CD4-positive, alpha-beta T cell treated with Interleukin-12 subunit alpha and Interleukin-12 subunit beta, for 1 hour (primary cell): ENCODE data around the gene WDR33.

Experiments used
- DNase-seq: peaks from one replicate; pipeline ENCODE4 v3.0.0-alpha.2; 2020

The WDR33 gene

GRCh38 chr2:127685410-127686080 lies 125.4 kb downstream of the WDR33 start:
- DNase-seq: no peak

GRCh38 chr2:127683757-127684156 lies 127.2 kb downstream of the WDR33 start:
- DNase-seq: no peak

- no peak for DNase-seq
Measured at GRCh38 chr2:127683056-127683455, 127.9 kb downstream of the WDR33 start.

DNA sequence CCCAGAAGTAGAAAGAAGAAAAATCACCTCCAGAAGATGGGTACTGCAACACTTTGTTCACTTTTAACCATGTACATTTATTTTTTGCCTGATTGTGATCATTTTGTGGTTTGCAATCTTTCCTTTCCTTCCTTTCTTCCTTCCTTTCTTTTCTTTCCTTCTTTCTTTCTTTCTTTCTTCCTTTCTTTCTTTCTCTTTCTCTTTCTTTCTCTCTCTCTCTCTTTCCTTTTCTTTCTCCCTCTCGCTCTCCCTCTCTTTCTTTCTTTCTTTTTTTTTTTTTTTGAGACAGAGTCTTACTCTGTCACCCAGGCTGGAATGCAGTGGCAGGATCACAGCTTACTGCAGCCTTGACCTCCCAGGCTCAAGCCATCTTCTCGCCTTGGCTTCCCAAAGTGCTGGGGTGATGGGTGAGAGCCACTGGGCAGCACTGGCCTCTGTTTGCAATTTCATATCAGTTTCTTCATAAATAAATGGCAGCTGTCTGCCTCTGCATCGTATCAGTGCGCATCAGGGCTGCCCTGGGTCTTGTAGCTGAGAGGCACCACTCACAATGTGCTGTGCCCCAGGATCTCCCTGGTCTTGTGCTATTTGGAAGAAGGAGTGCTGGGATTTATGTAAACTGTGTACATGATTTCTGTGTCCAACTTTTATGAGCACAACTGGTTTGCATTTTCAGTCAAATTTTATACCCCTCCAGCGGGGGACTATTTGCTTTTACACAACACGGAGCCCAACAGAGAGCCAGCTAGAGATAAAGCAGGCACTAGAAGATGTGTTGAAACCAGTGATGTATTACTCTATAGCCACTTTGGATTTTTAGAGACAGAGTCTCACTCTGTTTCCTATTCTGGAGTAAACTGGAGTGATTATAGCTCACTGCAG lies 128.8 kb downstream of the WDR33 start:
- DNase-seq: no peak

- DNase-seq: no peak
Measured at GRCh38 chr2:127681288-127681804, 129.6 kb downstream of the WDR33 start.

DNA sequence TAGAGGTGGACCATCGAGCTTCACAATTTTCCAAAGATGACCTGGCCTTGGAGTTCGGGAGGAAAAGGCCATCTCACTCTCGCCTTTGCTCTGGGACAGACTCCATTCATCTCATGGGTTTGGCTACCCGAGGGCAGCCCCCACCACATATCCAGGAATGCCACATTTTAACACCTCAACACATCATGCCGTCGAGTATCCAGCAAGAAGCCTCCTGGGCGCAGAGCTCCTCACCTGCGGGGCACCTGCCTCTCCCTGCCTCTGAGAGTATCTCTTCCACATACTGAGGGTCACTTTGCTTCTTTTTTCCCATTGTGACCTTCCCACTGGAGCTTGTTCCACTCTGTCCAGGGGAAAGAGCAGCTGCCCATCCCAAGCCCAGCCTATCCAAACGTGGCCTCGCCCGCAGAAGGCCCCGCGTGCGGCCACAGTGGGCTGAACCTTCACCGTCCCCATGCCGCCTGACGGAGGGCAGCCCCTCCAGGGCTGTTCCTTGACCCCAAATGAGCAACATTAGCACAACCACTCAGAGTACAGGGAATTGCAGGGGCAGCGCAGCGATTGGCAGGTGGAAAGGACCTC lies 130.2 kb downstream of the WDR33 start:
- no peak for DNase-seq

- DNase-seq: no peak
Measured at GRCh38 chr2:127679680-127680361, 131.2 kb downstream of the WDR33 start.

DNA sequence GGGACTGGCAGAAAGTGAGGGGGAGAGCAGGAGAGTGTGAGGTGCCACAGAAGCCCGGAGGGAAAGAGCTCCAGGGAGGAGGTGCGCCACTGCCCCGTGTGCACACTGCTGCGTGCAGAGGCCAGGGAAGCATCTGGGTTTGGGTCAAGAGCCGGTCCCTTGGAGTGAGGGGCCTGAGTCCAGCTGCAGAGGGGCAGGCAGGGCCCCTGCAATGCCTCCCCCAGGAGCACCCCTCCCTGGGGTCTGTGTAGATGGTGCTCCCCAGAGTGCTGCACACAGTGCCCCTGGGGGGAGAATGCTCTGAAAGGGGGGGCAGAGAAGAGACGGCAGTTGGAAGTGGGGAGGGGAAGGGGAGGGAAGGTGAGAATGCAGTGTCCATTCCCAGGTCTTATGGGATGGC lies 132.0 kb downstream of the WDR33 start:
- DNase-seq: no peak

GRCh38 chr2:127678531-127678930 lies 132.4 kb downstream of the WDR33 start:
- no peak for DNase-seq

DNA sequence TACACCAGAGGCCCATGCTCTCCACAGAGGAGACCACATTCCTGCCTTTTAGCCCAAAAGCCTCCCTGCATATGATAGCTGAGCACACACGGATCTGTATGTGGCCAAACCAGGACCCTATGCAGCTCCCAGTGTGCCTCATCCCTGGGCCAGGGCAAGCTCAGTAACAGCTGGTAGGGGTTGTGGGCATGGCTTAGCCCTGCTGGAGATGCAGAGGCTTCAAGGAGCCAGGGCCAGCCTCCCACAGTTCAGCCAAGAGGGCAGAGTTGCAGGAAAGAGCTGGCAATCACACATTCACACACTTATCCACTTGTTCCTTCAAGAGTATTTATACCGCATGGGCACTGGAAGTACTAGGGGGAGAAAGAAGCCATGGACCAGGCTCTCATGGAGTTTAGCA lies 134.1 kb downstream of the WDR33 start:
- DNase-seq: no peak

- DNase-seq: no peak
Measured at GRCh38 chr2:127675331-127676261, 135.4 kb downstream of the WDR33 start, which contains the start of gene LIMS2. LIMS2 (minus strand) TSS chr2:127675530; CDS start chr2:127675024, 506 bp downstream.

DNA sequence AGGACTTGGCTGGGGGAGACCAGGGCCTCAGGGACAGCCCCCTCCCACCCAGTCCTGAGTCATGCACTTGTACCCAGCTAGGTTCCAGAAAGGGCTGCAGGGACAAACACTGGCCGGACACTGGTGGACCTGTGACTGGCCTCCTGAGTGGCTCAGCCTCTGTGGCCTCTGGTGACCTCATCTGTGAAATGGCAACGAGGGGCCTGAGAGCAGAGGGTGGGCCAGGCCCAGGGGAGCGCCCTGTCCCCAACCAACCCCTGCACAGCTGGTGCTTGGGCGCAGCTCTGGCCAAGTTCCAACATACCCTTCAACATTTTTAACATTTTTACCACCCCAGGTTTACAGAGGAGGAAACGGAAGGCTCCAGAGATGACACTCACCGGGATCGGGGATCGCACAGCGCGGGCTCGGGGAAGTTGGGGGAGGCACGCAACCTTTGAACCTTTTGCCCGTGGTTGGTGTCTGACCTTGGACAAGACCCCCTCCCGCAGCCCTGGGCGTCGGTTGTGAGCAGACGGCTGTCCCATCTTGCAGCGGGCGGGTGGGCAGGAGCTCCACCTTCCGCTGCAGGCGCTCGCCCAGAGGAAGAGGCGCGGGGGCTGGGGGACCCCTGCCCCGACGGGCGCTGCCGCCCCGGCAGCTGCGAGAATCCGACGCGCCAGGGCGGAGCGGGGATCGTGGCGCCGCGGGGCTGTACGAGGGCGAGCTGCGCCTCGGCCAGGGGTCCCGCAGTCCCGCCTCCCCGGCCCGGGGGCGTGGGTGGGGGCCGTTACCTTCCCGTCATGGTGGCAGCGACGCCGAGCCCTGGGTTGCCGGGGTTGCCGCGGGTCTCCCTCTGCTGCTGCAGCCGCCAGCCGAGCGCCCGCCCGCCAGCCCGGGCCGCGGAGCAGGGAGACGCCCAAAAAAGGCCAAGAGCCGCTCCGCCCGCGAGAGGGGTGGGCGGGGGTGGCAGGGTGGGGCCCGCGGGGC lies 136.4 kb downstream of the WDR33 start:
- no peak for DNase-seq

DNA sequence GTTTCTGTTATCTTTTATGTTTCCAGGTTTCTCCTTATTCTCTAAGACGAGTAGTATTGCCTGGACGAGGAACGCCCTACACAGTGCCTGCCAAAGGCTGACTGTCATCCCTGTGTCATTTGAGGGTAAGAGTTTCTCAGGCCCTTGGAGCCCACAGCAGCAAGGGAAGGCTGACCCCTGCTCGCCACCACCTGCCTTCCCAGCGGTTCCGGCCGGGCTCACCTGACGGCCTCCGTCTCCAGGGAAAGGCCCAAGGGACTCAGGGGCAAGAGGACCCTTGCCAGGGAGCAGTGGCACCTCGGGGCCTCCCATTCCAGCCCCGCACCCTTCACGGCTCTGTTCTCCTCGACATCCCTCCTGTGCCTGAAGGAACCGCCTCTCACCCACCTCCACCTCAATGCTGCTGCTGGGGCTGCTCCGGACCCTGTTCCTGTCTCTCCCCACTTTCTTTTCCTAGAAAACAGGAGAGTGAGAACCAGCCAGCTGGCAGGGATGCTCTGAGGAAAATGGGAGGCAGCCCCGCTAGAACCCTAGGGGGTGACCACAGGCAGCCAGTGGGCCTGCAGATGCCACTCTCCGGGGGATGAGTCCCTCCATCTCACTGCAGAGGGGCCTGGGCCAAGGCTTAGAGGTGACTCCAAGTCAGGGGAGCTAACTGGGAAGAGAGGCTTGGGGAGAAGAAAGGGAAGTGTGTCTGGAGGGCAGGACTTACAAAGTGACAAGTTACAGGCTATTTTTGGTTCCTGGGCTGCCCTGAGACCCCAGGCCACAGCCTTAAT lies 137.5 kb downstream of the WDR33 start:
- no peak for DNase-seq

GRCh38 chr2:127672341-127673224 lies 138.4 kb downstream of the WDR33 start:
- DNase-seq: no peak

GRCh38 chr2:127671557-127672302 lies 139.2 kb downstream of the WDR33 start:
- no peak for DNase-seq

DNA sequence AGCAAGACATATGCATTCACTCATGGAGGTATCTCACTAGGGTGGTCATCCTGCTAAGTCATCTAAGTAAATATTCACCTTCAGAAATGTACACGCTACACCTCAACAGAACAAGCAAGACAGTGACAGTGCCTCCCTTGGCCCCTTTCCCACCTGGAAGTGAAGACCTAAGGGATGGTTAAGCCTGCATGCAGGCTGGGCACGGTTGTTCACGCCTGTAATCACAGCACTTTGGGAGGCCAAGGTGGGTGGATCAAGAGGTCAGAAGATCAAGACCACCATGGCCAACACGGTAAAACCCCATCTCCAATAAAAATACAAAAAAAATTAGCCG lies 140.0 kb downstream of the WDR33 start:
- DNase-seq: no peak

DNA sequence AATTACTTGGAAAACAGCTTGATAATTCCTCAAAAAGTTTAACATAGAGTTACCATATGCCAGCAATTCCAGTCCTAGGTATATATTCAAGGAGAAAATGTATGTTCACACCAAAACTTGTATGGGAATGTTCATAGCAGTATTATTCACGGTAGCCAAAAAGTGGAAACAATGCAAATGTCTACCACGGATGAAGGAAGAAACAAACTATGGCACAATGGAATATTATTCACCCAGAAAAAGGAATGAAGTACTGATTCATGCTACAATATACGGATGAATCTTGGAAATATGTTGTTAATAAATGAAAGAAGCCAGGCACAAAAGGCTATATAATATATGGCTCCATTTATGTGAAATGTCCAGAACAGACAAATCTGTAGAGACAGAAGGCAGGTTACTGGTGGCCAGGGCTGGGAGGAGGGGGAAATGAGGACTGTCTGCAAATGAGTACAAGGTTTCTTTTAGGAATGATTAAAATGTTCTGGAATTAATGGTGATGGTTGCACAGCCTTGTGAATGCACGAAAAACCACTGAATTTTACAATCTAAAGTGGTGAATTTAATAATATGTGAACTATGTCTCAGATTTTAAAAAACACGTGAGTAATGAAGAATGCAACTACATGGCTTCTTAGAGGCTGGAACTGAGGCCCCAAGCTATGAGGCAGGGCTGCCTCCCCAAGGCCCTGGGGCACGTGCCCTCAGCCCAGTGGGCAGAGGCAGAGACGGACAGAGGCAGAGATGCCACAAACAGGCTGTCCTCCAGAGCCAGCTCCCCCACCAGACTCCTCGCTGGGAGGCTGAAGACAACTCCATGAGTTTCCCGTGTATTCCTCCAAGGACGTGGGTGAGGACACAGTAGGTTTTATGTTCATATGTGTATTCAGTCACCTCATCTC lies 140.7 kb downstream of the WDR33 start:
- DNase-seq: no peak
